CD4-positive, alpha-beta T cell treated with Interleukin-6 at 100 ng/mL for 8 hours (primary cell): ENCODE results near the gene MPHOSPH8.

Experiments used
- DNase-seq: peaks from one replicate; pipeline ENCODE4 v3.0.0-alpha.2; 2020; ENCODE audit warnings: mixed read lengths, low spot score

Gene MPHOSPH8

DNA sequence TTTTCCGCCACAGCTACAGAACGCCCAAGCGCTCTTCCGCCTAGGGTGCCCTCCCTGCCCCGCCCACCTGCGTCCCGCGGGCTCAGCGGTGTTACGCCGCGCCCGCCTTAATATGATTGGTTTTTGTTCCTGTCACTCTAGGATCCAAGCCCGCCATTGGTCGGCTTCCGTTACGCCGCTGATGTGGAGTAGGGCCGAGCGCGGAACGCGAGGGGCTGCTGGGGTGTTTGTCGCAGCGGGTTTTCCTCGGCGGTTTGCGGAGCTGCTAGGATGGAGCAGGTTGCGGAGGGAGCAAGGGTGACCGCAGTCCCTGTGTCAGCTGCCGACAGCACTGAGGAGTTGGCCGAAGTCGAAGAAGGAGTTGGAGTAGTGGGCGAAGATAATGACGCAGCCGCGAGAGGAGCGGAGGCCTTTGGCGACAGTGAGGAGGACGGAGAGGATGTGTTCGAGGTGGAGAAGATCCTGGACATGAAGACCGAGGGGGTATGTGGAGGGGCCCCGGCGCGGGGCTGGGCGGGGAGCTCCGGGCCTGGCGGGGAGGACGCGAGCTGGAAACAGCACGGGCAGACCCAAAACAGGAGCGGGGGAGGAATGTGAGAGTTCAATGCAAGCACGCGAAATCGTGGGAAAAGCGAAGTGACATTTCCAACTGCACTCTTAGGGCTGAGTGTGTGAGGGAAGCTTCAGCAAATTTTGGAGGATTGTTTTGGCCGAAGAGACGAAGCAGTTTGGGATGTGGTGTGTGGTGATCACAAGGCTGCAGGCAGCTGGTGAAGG, at the start of gene MPHOSPH8:
TSS of gene MPHOSPH8 (plus strand) at position 181 of the 777 bp plus-strand sequence. CDS start at position 271, 90 bp downstream.
- peak; percentile 94 for DNase-seq

- peak; percentile 84 for DNase-seq
Observed at GRCh38 chr13:19586904-19587634, 46.4 kb upstream of the MPHOSPH8 start.

GRCh38 chr13:19587635-19588300, 45.7 kb upstream of the MPHOSPH8 start:
- DNase-seq: peak; percentile 41

- no peak for DNase-seq
Observed at GRCh38 chr13:19589312-19589711, 44.1 kb upstream of the MPHOSPH8 start.

- DNase-seq: no peak
Observed at GRCh38 chr13:19590423-19590822, 43.0 kb upstream of the MPHOSPH8 start.

DNA sequence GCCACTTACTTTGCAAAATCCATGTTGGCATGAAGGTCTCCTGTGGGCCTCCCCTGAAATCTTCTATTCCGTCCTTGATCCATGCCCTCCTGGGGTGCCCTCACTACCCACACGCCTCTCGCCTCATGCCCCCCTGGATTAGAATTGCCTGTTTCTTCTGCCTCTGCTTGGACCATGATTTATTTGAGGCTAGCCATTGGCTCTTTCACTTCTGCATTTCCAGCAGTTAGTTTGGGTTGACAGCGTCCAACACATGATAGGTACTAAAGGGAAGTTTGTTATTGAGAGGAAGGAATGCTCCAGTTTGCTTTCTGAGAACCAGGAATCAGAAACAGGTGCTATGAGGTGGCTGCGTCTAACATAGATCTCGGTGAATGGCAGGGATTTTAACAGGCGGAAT, 41.6 kb upstream of the MPHOSPH8 start:
- DNase-seq: no peak

DNA sequence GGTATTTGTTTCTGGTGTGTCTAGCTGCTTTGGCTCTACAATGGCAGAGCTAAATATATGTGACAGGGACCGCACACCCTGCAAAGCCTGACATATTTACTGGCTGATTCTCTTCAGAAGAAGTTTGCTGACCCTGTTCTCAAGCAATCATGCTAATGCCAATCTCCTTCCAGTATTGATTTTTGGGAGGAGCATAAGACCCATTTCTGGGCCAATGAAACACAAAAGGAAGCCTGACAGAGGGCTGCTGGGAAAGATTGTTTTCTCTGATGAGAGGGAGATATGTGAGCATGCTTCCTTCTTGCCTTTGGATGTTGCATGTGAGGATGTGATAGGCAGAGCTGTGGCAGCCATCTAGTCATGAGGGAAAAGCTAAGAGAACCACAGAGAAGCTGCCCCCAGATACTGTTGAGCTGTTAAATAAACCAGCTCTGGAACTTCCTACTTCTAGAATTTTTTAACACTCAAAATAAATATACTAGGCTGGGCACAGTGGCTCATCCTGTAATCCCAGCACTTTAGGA, 40.7 kb upstream of the MPHOSPH8 start:
- no peak for DNase-seq

DNA sequence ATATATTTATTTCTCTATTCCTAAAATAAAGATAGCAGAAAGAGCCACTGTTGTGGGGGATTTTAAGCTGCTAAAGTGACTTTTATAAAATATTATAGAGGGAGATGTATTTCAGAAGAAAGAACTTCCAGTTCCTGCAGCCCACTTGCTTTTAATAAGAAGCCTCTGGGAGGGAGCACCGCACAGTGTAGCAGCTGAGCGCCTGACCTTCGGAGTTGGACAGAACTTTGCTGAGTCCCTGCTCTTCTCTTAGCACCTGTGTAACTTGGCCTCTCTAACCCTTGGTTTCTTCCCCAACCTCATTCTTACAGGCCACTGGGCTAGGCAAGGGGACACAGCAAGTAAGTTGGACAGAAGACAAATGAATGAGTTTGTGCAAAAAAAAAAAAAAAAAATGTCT, 37.4 kb upstream of the MPHOSPH8 start:
- DNase-seq: no peak

- DNase-seq: no peak
Observed at GRCh38 chr13:19596960-19597361, 36.5 kb upstream of the MPHOSPH8 start.

DNA sequence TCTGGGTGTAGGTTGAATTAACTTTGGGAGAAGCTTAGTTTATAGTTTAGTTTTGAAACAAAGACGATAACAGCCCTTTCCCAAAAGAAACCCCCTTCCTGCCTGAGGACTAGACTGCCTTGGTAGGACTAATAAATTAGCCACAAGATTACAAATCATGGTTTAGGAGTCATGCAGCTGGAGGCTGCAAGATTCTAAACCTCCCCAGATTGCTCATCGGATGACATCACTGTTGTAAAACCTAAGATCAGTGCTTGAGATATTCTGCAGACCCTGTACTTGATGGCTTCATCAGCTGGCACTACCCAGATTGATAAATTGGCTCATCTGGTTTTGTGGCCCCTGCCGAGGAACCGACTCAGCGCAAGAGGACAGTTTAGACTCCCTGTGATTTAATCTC, 35.9 kb upstream of the MPHOSPH8 start:
- no peak for DNase-seq

- DNase-seq: no peak
Observed at GRCh38 chr13:19601749-19602725, 31.4 kb upstream of the MPHOSPH8 start.

- DNase-seq: no peak
Observed at GRCh38 chr13:19604306-19604705, 29.2 kb upstream of the MPHOSPH8 start.

DNA sequence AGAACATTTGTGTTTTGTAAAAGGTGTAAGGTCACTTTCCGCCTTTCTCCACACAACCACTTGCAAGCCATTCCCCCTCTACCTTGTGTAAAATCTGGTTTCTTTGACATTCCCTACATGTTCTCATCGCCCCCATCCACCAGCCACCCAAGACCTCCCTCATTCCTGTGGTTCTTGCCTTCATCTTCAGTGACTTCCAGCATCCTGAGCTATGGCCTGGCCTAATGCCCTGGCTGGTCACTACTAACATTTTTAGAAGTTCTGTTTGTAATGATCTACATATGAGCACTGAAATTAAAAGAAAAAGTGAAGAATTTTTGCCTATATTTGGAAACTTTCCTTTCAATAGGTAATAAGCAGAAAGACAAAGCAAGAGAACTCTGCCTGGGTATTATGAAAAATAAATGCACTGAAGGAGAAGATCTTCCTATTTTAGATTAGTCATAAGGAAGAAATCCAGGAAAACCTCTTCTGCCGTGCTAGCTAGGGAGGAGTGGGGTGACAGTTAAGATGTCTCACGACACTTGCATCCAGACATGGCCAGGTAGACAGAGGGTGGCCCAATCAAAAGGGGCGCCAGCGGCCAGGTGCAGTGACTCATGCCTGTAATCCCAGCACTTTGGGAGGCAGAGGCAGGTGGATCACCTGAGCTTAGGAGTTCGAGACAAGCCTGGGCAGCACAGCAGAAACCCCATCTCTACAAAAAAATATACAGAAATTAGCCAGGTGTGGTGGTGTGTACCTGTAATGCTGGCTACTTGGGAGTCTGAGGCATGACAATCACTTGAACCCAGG, 28.1 kb upstream of the MPHOSPH8 start:
- no peak for DNase-seq

GRCh38 chr13:19606152-19606551, 27.3 kb upstream of the MPHOSPH8 start:
- DNase-seq: no peak

- no peak for DNase-seq
Observed at GRCh38 chr13:19606737-19607136, 26.7 kb upstream of the MPHOSPH8 start.

DNA sequence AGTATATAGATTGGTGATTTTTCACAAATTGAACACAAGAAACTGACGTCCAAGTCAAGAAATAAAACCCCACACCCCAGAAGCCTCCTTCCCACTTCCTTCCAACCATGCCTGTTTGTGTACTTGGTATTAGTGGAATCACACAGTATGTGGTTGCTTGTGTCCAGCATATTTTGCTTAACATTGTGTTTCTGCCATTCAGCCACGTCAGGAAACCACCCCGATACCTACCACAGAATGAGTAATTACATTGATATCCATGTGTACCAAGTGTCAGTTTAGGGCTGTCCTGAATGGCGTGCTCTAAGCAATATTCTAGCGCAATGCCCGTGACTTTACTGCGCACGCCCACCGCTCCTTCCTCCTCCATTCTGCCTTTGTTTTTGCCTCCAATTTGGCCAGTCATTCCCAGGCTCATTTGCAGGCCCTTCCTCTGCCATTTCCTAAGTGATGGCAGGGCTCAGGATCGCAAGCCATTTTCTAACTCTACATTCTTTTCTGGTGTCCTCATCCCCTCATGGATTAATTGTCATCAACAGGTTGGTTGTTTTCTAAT, 25.9 kb upstream of the MPHOSPH8 start:
- DNase-seq: no peak

DNA sequence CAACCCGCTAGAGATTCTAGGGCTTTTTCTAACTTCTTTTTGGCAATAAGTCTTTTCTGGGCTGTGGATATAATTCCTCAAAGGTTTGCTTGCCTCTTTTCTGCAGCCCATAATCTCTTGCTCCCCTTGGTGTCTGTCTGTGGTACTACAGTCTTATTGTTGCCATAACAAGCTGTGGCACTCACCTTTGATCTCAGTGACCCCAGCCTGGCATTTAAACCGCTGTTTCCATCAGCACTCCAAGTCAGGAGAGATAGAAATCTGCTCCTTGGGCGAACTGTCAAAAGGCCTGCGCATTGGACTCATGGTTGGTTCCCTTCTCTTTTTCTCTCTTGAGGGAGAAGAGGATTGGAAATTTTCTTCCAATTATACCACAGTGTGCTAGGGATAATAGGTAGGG, 14.5 kb upstream of the MPHOSPH8 start:
- no peak for DNase-seq

DNA sequence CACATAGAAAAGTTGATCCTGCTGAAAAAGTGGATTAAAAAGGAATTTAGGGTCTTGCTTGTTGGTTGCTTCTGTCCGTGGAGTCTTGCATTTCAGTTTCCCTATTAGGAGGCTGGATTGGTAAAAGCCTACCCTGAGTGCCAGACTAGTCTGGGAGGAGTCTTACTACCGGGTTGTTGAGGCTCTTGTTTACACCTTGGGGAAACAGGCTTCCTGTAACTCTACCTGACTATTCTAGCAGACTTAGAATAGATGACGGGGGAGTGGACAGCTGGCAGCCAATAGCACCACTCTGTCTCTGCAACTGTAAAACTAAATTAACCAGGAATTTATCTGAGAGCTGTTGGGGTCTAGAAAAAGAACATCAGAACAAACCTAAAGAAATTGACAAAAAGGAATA, 11.3 kb upstream of the MPHOSPH8 start:
- no peak for DNase-seq

GRCh38 chr13:19624265-19624664, 9.2 kb upstream of the MPHOSPH8 start:
- DNase-seq: no peak

- DNase-seq: no peak
Observed at GRCh38 chr13:19632915-19633478, 462 bp upstream of the MPHOSPH8 start.
